Lower leg skin (tissue), 3 donors: ENCODE measurements around the gene MAP4K5.

Experiments
- CTCF ChIP-seq, 3 donors: fragments of 450-650 bp; IDR thresholded peaks; one replicate each; pipeline ENCODE4 v1.5.1; 2016; ENCODE audit warnings: antibody characterized with exemption in 3 of 3, mild to moderate bottlenecking in 3 of 3, moderate library complexity in 2 of 3
- POLR2A ChIP-seq, 2 donors: fragments of 450-650 bp; IDR thresholded peaks; one replicate each; pipeline ENCODE4 v1.6.1; 2016 to 2017; ENCODE audit warnings: antibody characterized with exemption in 2 of 2, mild to moderate bottlenecking in 1 of 2, moderate library complexity in 1 of 2

GRCh38 chr14:50569714-50570274 is 37.4 kb upstream of the MAP4K5 start:
- TF ChIP-seq CTCF (IDR thresholded peaks at IDR 0.05) = no peak
- TF ChIP-seq POLR2A (IDR thresholded peaks at IDR 0.05) = no peak
